Measurements from ENCODE around the gene PCGF3. TPM values are rescaled to one million over a fixed set of nuclear protein-coding genes. Genes with fewer than 3 reads are reported as not detected.

Gene PCGF3
- total RNA-seq = 10 to 100 TPM; 17.7 to 80.6 (median 53.4) TPM

- Histone ChIP-seq H3K27ac (peak within 1 kb of the TSS; percentile 76 to 86), H3K4me3 (peak within 1 kb of the TSS; percentile 73 to 81), H3K9me3 (no peaks in the 10 kb centered on the region), H3K27me3 (no peaks in the 10 kb centered on the region), H3K36me3 (no peaks in the 10 kb centered on the region), H3K4me1 (peaks cover 0 to 15% of the 10 kb centered on the region in 2 donors)
- intact Hi-C loops (cut with DNase I; ENCODE audit: low total_unique reads) = no loop called here
- peak; percentile 96 to 97 for DNase-seq
- TF ChIP-seq CTCF (IDR thresholded peaks at IDR 0.05) (no peak), POLR2A (IDR thresholded peaks at IDR 0.05) (peak; percentile 46 to 73)
These were observed at the start of gene PCGF3 for GRCh38 chr4:705278-706082. Gene PCGF3 (plus strand): TSS chr4:705832. CDS start chr4:733681, 27,849 bp downstream.

GRCh38 chr4:656436-657337 is 48.9 kb upstream of the PCGF3 start:
- intact Hi-C loops (cut with DNase I; ENCODE audit: low total_unique reads) = no loop called here
- H3K27ac ChIP-seq = no peak overlapping the region
- H3K27me3 ChIP-seq = no peaks in the 10 kb centered on the region
- no peaks in the 10 kb centered on the region for H3K9me3 ChIP-seq
- no peaks in the 10 kb centered on the region for H3K36me3 ChIP-seq
- TF ChIP-seq CTCF (IDR thresholded peaks at IDR 0.05) (no peak), POLR2A (IDR thresholded peaks at IDR 0.05) (no peak)
- no peak for DNase-seq
- no peaks in the 10 kb centered on the region for H3K4me1 ChIP-seq
- H3K4me3 ChIP-seq = no peak overlapping the region

- intact Hi-C loops (cut with DNase I; ENCODE audit: low total_unique reads) = no loop called here
- Histone ChIP-seq H3K27ac (no peak overlapping the region), H3K4me3 (no peak overlapping the region), H3K4me1 (no peaks in the 10 kb centered on the region), H3K9me3 (no peaks in the 10 kb centered on the region), H3K36me3 (no peaks in the 10 kb centered on the region), H3K27me3 (no peaks in the 10 kb centered on the region)
- no peak for DNase-seq
- TF ChIP-seq POLR2A (IDR thresholded peaks at IDR 0.05) (no peak), CTCF (IDR thresholded peaks at IDR 0.05) (no peak)
These were observed 48.2 kb upstream of the PCGF3 start for GRCh38 chr4:657338-657833.

- no peak overlapping the region for H3K27ac ChIP-seq
- no peak overlapping the region for H3K4me3 ChIP-seq
- H3K4me1 ChIP-seq = no peaks in the 10 kb centered on the region
- TF ChIP-seq CTCF (IDR thresholded peaks at IDR 0.05) = no peak
- TF ChIP-seq POLR2A (IDR thresholded peaks at IDR 0.05) = no peak
- H3K27me3 ChIP-seq = no peaks in the 10 kb centered on the region
- H3K9me3 ChIP-seq = no peaks in the 10 kb centered on the region
- H3K36me3 ChIP-seq = no peaks in the 10 kb centered on the region
- intact Hi-C loops (cut with DNase I; ENCODE audit: low total_unique reads) = no loop called here
- no peak for DNase-seq
These were observed 47.6 kb upstream of the PCGF3 start for GRCh38 chr4:657834-658667.

Data from uterus (tissue), 4 donors.